Uterus (tissue), 4 donors: Measurements from ENCODE around the gene TSHZ2. TPM values are rescaled to one million over a fixed set of nuclear protein-coding genes. Genes with fewer than 3 reads are reported as not detected.
A peak's percentile ranks its signal among the peaks of the same experiment; 100 is the strongest.

ENCODE experiments used
- DNase-seq, 2 donors: peaks; one replicate each; pipeline ENCODE4 v3.0.0-alpha.2; 2019 to 2020
- H3K27ac ChIP-seq, 2 donors: fragments of 200-600 bp; sonication (generic); 1 replicate in 1 of 2; 2 replicates in 1 of 2; pipeline ENCODE4 v1.5.1; 2016 to 2018
- H3K27me3 ChIP-seq, 2 donors: fragments of 200-600 bp; sonication (generic); one replicate each; pipeline ENCODE4 v1.5.1; 2018 to 2019; ENCODE audit warnings: control low read depth in 1 of 2
- H3K36me3 ChIP-seq, 2 donors: fragments of 200-600 bp; sonication (generic); one replicate each; pipeline ENCODE4 v1.5.1; 2019; ENCODE audit warnings: control low read depth in 1 of 2
- H3K4me1 ChIP-seq, 2 donors: fragments of 200-600 bp; sonication (generic); one replicate each; pipeline ENCODE4 v1.5.1; 2018 to 2019; ENCODE audit warnings: control low read depth in 1 of 2
- H3K4me3 ChIP-seq, 2 donors: fragments of 200-600 bp; sonication (generic); 1 replicate in 1 of 2; 2 replicates in 1 of 2; pipeline ENCODE4 v1.5.1; 2018 to 2019; ENCODE audit warnings: mild to moderate bottlenecking in 1 of 2
- H3K9me3 ChIP-seq, 2 donors: fragments of 200-600 bp; sonication (generic); one replicate each; pipeline ENCODE4 v1.5.1; 2019; ENCODE audit warnings: control low read depth in 1 of 2
- CTCF ChIP-seq, 4 experiments: fragments of 200-600 bp in 2 of 4; fragments of 450-650 bp in 2 of 4; sonication (generic) in 2 of 4; IDR thresholded peaks; one replicate each; pipeline ENCODE4 v1.5.1; 2016 to 2019; ENCODE audit warnings: antibody characterized with exemption in 4 of 4, mild to moderate bottlenecking in 2 of 4, moderate library complexity in 1 of 4
- POLR2A ChIP-seq, 2 donors: fragments of 450-650 bp; IDR thresholded peaks; one replicate each; pipeline ENCODE4 v1.6.1; 2016; ENCODE audit warnings: antibody characterized with exemption in 2 of 2, mild to moderate bottlenecking in 1 of 2, moderate library complexity in 1 of 2
- intact Hi-C: fragments of 100-400 bp; cut with DNase I; formaldehyde crosslinking; loops from one replicate; pipeline ENCODE4 v1.15.1; 2023; ENCODE audit warnings: low total_unique reads
- total RNA-seq, 4 donors: library from RNA; depleted of rRNA in 3 of 4; stranded (reverse); fragments of >200 nt in 3 of 4; gene quantifications; one replicate each; pipeline versions ENCODE4 v1.1.0 to v1.2.4, GENCODE V29; 2014 to 2023
- donor health status: DM: yes; HTN: yes; CAD: no.

The TSHZ2 gene
- total RNA-seq, 4 donors from 2014 or later: 22.0 to 50.1 (median 33.1) TPM

GRCh38 chr20:53299831-53300230, 327.7 kb downstream of the TSHZ2 start:
- intact Hi-C loops: no loop called here
- Histone ChIP-seq H3K27ac (peak overlapping the region in 1 of 2 donors; percentile 41), H3K4me1 (no peaks in the 10 kb centered on the region), H3K27me3 (no peaks in the 10 kb centered on the region), H3K4me3 (no peak overlapping the region), H3K36me3 (no peaks in the 10 kb centered on the region), H3K9me3 (no peaks in the 10 kb centered on the region)
- no peak for DNase-seq
- TF ChIP-seq POLR2A (IDR thresholded peaks at IDR 0.05) (no peak), CTCF (IDR thresholded peaks at IDR 0.05) (no peak)

GRCh38 chr20:53301869-53302268, 329.7 kb downstream of the TSHZ2 start:
- TF ChIP-seq POLR2A (IDR thresholded peaks at IDR 0.05) (no peak), CTCF (IDR thresholded peaks at IDR 0.05) (no peak)
- no peak overlapping the region for H3K4me3 ChIP-seq
- H3K36me3 ChIP-seq: no peaks in the 10 kb centered on the region
- no peak for DNase-seq
- intact Hi-C loops: no loop called here
- H3K27me3 ChIP-seq: no peaks in the 10 kb centered on the region
- H3K27ac ChIP-seq: no peak overlapping the region
- no peaks in the 10 kb centered on the region for H3K4me1 ChIP-seq
- no peaks in the 10 kb centered on the region for H3K9me3 ChIP-seq

GRCh38 chr20:53302695-53303412, 330.7 kb downstream of the TSHZ2 start:
- H3K9me3 ChIP-seq: no peaks in the 10 kb centered on the region
- H3K27ac ChIP-seq: no peak overlapping the region
- intact Hi-C loops: no loop called here
- TF ChIP-seq POLR2A (IDR thresholded peaks at IDR 0.05) (no peak), CTCF (IDR thresholded peaks at IDR 0.05) (no peak)
- H3K4me3 ChIP-seq: no peak overlapping the region
- H3K4me1 ChIP-seq: no peaks in the 10 kb centered on the region
- H3K27me3 ChIP-seq: no peaks in the 10 kb centered on the region
- no peaks in the 10 kb centered on the region for H3K36me3 ChIP-seq
- DNase-seq: no peak

- intact Hi-C loops: no loop called here
- no peak for TF ChIP-seq CTCF (IDR thresholded peaks at IDR 0.05)
- TF ChIP-seq POLR2A (IDR thresholded peaks at IDR 0.05): no peak
- H3K4me1 ChIP-seq: no peaks in the 10 kb centered on the region
Measured at GRCh38 chr20:53303413-53303760, 331.2 kb downstream of the TSHZ2 start.

GRCh38 chr20:53304146-53304545, 332.0 kb downstream of the TSHZ2 start:
- H3K27ac ChIP-seq: no peak overlapping the region
- no peaks in the 10 kb centered on the region for H3K36me3 ChIP-seq
- no peaks in the 10 kb centered on the region for H3K9me3 ChIP-seq
- TF ChIP-seq CTCF (IDR thresholded peaks at IDR 0.05) (no peak), POLR2A (IDR thresholded peaks at IDR 0.05) (no peak)
- no peak for DNase-seq
- H3K27me3 ChIP-seq: no peaks in the 10 kb centered on the region
- intact Hi-C loops: no loop called here
- no peaks in the 10 kb centered on the region for H3K4me1 ChIP-seq
- H3K4me3 ChIP-seq: no peak overlapping the region

More at GRCh38 chr20:53303413-53303760, 331.2 kb downstream of the TSHZ2 start:
- no peak overlapping the region for H3K4me3 ChIP-seq
- no peaks in the 10 kb centered on the region for H3K36me3 ChIP-seq
- no peak for DNase-seq
- H3K27me3 ChIP-seq: no peaks in the 10 kb centered on the region
- no peak overlapping the region for H3K27ac ChIP-seq
- no peaks in the 10 kb centered on the region for H3K9me3 ChIP-seq
